HFFc6 (cell line): ENCODE results near the gene CYP11A1. TPM values are rescaled to one million over a fixed set of nuclear protein-coding genes. Genes with fewer than 3 reads are reported as not detected.

ENCODE experiments used
- DNase-seq: peaks from one replicate; pipeline ENCODE4 v3.0.0-alpha.2; 2018
- H3K27ac Mint-ChIP-seq: 2 replicates; pipeline ENCODE4 v1.8.0; 2020; ENCODE audit warnings: mild to moderate bottlenecking, mixed read lengths
- H3K27me3 Mint-ChIP-seq: 2 replicates; pipeline ENCODE4 v1.8.0; 2021; ENCODE audit warnings: mild to moderate bottlenecking, moderate library complexity, mixed read lengths; ENCODE audit not compliant: insufficient read depth
- H3K36me3 Mint-ChIP-seq: 2 replicates; pipeline ENCODE4 v1.8.0; 2021; ENCODE audit warnings: low read depth, mixed read lengths
- H3K4me1 Mint-ChIP-seq: 2 replicates; pipeline ENCODE4 v1.8.0; 2020; ENCODE audit warnings: low read depth, mixed read lengths
- H3K4me3 Mint-ChIP-seq: 2 replicates; pipeline ENCODE4 v1.8.0; 2020; ENCODE audit warnings: mild to moderate bottlenecking, moderate library complexity, mixed read lengths
- H3K9me3 Mint-ChIP-seq: 2 replicates; pipeline ENCODE4 v1.8.0; 2020; ENCODE audit warnings: mild to moderate bottlenecking, mixed read lengths
- CTCF ChIP-seq: fragments of 200-600 bp; sonication (generic); IDR thresholded peaks from 2 replicates; pipeline ENCODE4 v1.5.0; 2021; ENCODE audit warnings: antibody characterized with exemption, mild to moderate bottlenecking
- total RNA-seq, 6 experiments: library from RNA; stranded (reverse); fragmentation: NEBNext Ultra II Directional; extraction: Animal tissue kit (Norgen Biotek cat#: 25700); gene quantifications; 2 replicates in 1 of 6; 3 replicates in 5 of 6; pipeline ENCODE4 v1.2.3, GENCODE V29; 2021

Gene CYP11A1
- total RNA-seq, 6 experiments from 2014 or later: 0.12 to 0.17 (median 0.14) TPM; not detected in 2

DNA sequence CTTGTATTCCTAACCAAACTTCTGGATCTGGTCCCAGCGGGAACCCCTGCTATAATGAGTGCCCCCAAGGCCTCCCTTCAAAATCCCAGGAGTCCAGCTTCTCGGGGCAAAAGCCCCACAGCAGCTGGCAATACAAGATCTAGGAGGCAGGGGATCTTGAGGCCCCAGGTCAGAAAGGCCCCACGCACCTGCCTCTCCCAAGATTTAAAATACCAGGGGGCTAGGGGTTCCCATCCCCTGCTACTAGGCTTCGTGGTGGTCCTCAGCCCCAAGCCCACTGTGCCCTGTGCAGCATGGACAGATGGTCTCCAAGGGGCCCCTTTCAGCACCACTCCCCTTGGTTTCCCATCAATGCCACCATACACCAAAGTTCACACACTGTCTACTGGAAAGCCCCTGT lies 15.8 kb upstream of the CYP11A1 start:
- DNase-seq: no peak
- Mint-ChIP-seq H3K27ac (peak overlapping the region; percentile 84), H3K36me3 (no peaks in the 10 kb centered on the region), H3K4me1 (peaks cover 70% of the 10 kb centered on the region), H3K9me3 (no peaks in the 10 kb centered on the region), H3K4me3 (no peak overlapping the region), H3K27me3 (peaks cover 3% of the 10 kb centered on the region; the same call in 1 of the 2 replicates)
- TF ChIP-seq CTCF: no peak

DNA sequence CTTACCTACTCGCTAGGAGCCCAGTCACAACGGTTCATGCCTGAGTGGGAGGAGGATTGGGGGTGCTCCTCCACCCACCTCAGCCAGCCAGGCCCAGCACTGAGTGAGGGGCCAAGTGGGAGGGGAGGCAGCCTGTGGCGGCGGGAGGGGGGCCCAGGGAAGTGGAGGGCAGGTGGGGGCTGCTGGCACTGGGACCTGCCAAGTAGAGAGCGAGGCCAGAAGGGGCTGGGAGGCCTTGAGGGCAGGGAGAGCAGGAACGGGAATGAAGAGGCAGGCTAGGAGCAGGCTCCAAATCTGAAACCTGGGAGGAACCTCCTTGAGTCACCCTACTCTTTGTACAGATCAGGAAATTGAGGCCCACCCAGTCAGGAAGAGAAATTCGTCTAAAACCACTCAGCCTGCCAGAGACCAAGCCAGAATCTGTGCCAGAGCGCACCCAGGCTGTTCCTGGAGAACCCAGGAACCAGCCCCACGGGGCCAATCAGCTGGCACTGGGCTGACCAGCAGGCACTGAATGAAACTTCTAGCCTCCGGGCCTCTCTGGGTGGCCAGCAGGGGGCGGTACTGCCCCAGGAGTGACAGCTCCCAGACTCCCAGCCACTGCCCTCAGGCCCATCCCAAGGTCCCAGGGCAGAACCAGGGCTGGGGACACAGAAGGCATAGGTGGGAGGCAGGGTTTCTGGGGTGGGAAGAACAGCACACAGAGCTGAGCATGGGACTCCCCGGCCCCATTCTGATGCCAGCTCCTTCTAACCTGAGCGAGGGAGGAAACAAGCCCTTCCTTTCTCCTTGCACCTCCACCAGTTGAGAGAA lies 14.8 kb upstream of the CYP11A1 start:
- no peak overlapping the region for H3K4me3 Mint-ChIP-seq
- peak overlapping the region; percentile 72 for H3K27ac Mint-ChIP-seq
- no peaks in the 10 kb centered on the region for H3K9me3 Mint-ChIP-seq
- no peaks in the 10 kb centered on the region for H3K36me3 Mint-ChIP-seq
- H3K4me1 Mint-ChIP-seq: peaks cover 70% of the 10 kb centered on the region
- DNase-seq: peak; percentile 79
- TF ChIP-seq CTCF: peak; percentile 100
- peaks cover 3% of the 10 kb centered on the region; the same call in 1 of the 2 replicates for H3K27me3 Mint-ChIP-seq

GRCh38 chr15:74381481-74381880 lies 14.0 kb upstream of the CYP11A1 start:
- no peaks in the 10 kb centered on the region for H3K36me3 Mint-ChIP-seq
- no peak overlapping the region for H3K4me3 Mint-ChIP-seq
- DNase-seq: no peak
- H3K9me3 Mint-ChIP-seq: no peaks in the 10 kb centered on the region
- peaks cover 3% of the 10 kb centered on the region; the same call in 1 of the 2 replicates for H3K27me3 Mint-ChIP-seq
- H3K27ac Mint-ChIP-seq: peak overlapping the region; percentile 72
- H3K4me1 Mint-ChIP-seq: peaks cover 64% of the 10 kb centered on the region
- no peak for TF ChIP-seq CTCF

DNA sequence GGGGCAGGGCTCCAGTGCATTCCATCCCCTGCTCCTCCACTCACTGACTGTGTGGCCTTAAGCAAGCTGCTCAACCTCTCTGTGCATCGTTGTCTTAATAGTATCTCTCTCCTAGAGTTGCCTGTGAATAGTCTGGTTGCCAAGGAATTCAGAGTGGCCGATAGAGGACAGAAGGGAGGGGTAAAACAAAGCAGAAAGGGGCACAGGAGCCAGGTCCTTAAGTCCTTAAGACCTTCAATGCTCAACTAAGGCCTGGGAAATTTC lies 13.7 kb upstream of the CYP11A1 start:
- no peak for DNase-seq
- no peak overlapping the region for H3K27ac Mint-ChIP-seq
- TF ChIP-seq CTCF: no peak
- H3K36me3 Mint-ChIP-seq: no peaks in the 10 kb centered on the region
- peaks cover 3% of the 10 kb centered on the region; the same call in 1 of the 2 replicates for H3K27me3 Mint-ChIP-seq
- no peak overlapping the region for H3K4me3 Mint-ChIP-seq
- no peaks in the 10 kb centered on the region for H3K9me3 Mint-ChIP-seq
- peaks cover 60% of the 10 kb centered on the region for H3K4me1 Mint-ChIP-seq

- no peaks in the 10 kb centered on the region for H3K36me3 Mint-ChIP-seq
- H3K4me1 Mint-ChIP-seq: peaks cover 55% of the 10 kb centered on the region
- TF ChIP-seq CTCF: no peak
- H3K9me3 Mint-ChIP-seq: no peaks in the 10 kb centered on the region
- H3K27ac Mint-ChIP-seq: no peak overlapping the region
- H3K27me3 Mint-ChIP-seq: peaks cover 3% of the 10 kb centered on the region; the same call in 1 of the 2 replicates
- no peak overlapping the region for H3K4me3 Mint-ChIP-seq
- no peak for DNase-seq
These were observed 13.1 kb upstream of the CYP11A1 start for GRCh38 chr15:74380361-74381189.
